KMS-11 (cell line): Measurements from ENCODE around the gene OSBPL5.
A peak's percentile ranks its signal among the peaks of the same experiment; 100 is the strongest.

Experiments
- H2AFZ ChIP-seq: fragments of 200-600 bp; sonication (generic); 2 replicates; pipeline ENCODE4 v1.6.1; 2016; ENCODE audit warnings: antibody characterized with exemption, mixed run types, low read depth
- H3K27ac ChIP-seq: fragments of 200-600 bp; sonication (generic); 2 replicates; pipeline ENCODE4 v1.6.1; 2016; ENCODE audit warnings: mild to moderate bottlenecking, mixed run types
- H3K27me3 ChIP-seq: fragments of 200-600 bp; sonication (generic); 2 replicates; pipeline ENCODE4 v1.6.1; 2017; ENCODE audit warnings: mild to moderate bottlenecking, low read depth, mixed run types, moderate library complexity; ENCODE audit not compliant: insufficient read depth
- H3K36me3 ChIP-seq: fragments of 200-600 bp; sonication (generic); 2 replicates; pipeline ENCODE4 v1.6.1; 2017; ENCODE audit warnings: mild to moderate bottlenecking, mixed run types; ENCODE audit not compliant: insufficient read depth
- H3K4me1 ChIP-seq: fragments of 200-600 bp; sonication (generic); 2 replicates; pipeline ENCODE4 v1.6.1; 2016; ENCODE audit warnings: mild to moderate bottlenecking, low read depth, mixed run types; ENCODE audit not compliant: poor library complexity, severe bottlenecking
- H3K4me2 ChIP-seq: fragments of 200-600 bp; sonication (generic); 2 replicates; pipeline ENCODE4 v1.7.0; 2016; ENCODE audit warnings: mild to moderate bottlenecking, mixed run types
- H3K4me3 ChIP-seq: fragments of 200-600 bp; sonication (generic); IDR thresholded peaks from 2 replicates; pipeline ENCODE4 v1.6.1; 2017; ENCODE audit warnings: low read depth, low read length, mixed read lengths; ENCODE audit not compliant: insufficient read depth
- H3K79me2 ChIP-seq: fragments of 200-600 bp; sonication (generic); 2 replicates; pipeline ENCODE4 v1.6.1; 2016; ENCODE audit warnings: low read depth, mixed run types; ENCODE audit not compliant: insufficient read depth
- H3K9ac ChIP-seq: fragments of 200-600 bp; sonication (generic); 2 replicates; pipeline ENCODE4 v1.6.1; 2016; ENCODE audit warnings: mild to moderate bottlenecking, mixed run types
- H4K20me1 ChIP-seq: fragments of 200-600 bp; sonication (generic); 2 replicates; pipeline ENCODE4 v1.6.1; 2016; ENCODE audit warnings: mild to moderate bottlenecking, mixed run types; ENCODE audit not compliant: insufficient read depth
- CTCF ChIP-seq: fragments of 200-600 bp; sonication (generic); conservative IDR thresholded peaks from 2 replicates; pipeline ENCODE4 v1.6.1; 2017; ENCODE audit warnings: low read depth, mild to moderate bottlenecking, antibody characterized with exemption, low read length, moderate library complexity, mixed read lengths

OSBPL5 gene

GRCh38 chr11:3111919-3112690 lies 53.0 kb downstream of the OSBPL5 start:
- H3K79me2 ChIP-seq: no peaks in the 10 kb centered on the region
- H3K4me3 ChIP-seq: no peak overlapping the region
- no peaks in the 10 kb centered on the region for H3K4me1 ChIP-seq
- H2AFZ ChIP-seq: no peak overlapping the region
- H3K9ac ChIP-seq: no peak overlapping the region
- no peak for TF ChIP-seq CTCF
- no peaks in the 10 kb centered on the region for H3K27me3 ChIP-seq
- no peaks in the 10 kb centered on the region for H4K20me1 ChIP-seq
- no peaks in the 10 kb centered on the region for H3K36me3 ChIP-seq
- no peak overlapping the region for H3K27ac ChIP-seq
- no peak overlapping the region for H3K4me2 ChIP-seq

- Histone ChIP-seq H3K27me3 (no peaks in the 10 kb centered on the region), H3K4me1 (no peaks in the 10 kb centered on the region), H3K4me3 (no peak overlapping the region), H3K4me2 (no peak overlapping the region), H3K36me3 (no peaks in the 10 kb centered on the region), H2AFZ (no peak overlapping the region), H3K79me2 (no peaks in the 10 kb centered on the region), H4K20me1 (no peaks in the 10 kb centered on the region), H3K27ac (no peak overlapping the region), H3K9ac (no peak overlapping the region)
- no peak for TF ChIP-seq CTCF
These were observed 53.6 kb downstream of the OSBPL5 start for GRCh38 chr11:3111466-3111865.

GRCh38 chr11:3109921-3110706 lies 55.0 kb downstream of the OSBPL5 start:
- no peaks in the 10 kb centered on the region for H4K20me1 ChIP-seq
- peak; percentile 49 for TF ChIP-seq CTCF

GRCh38 chr11:3109434-3109833 lies 55.7 kb downstream of the OSBPL5 start:
- Histone ChIP-seq H4K20me1 (no peaks in the 10 kb centered on the region), H3K4me3 (no peak overlapping the region), H3K4me2 (no peak overlapping the region), H3K9ac (no peak overlapping the region), H3K27ac (no peak overlapping the region), H3K79me2 (no peaks in the 10 kb centered on the region), H2AFZ (no peak overlapping the region), H3K27me3 (no peaks in the 10 kb centered on the region), H3K4me1 (no peaks in the 10 kb centered on the region), H3K36me3 (no peaks in the 10 kb centered on the region)
- no peak for TF ChIP-seq CTCF

More at GRCh38 chr11:3109921-3110706, 55.0 kb downstream of the OSBPL5 start:
- Histone ChIP-seq H2AFZ (no peak overlapping the region), H3K4me1 (no peaks in the 10 kb centered on the region), H3K27ac (no peak overlapping the region), H3K36me3 (no peaks in the 10 kb centered on the region), H3K27me3 (no peaks in the 10 kb centered on the region), H3K79me2 (no peaks in the 10 kb centered on the region), H3K4me2 (no peak overlapping the region), H3K4me3 (no peak overlapping the region), H3K9ac (no peak overlapping the region)
